ENCODE results near the gene ARAP2.

Gene ARAP2

GRCh38 chr4:36264207-36264826 is 20.0 kb upstream of the ARAP2 start:
- no peak overlapping the region for H3K4me3 ChIP-seq (ENCODE audit: low read depth, low read length)
- no peak for TF ChIP-seq CTCF (IDR thresholded peaks at IDR 0.05; ENCODE audit: borderline replicate concordance, insufficient read depth, low read depth, low read length)

- H3K4me3 ChIP-seq (ENCODE audit: low read depth, low read length), result no peak overlapping the region
- TF ChIP-seq CTCF (IDR thresholded peaks at IDR 0.05; ENCODE audit: borderline replicate concordance, insufficient read depth, low read depth, low read length), result no peak
These were observed 16.4 kb upstream of the ARAP2 start for GRCh38 chr4:36260731-36261130.

- no peak for TF ChIP-seq CTCF (IDR thresholded peaks at IDR 0.05; ENCODE audit: borderline replicate concordance, insufficient read depth, low read depth, low read length)
- peak overlapping the region; percentile 31 for H3K4me3 ChIP-seq (ENCODE audit: low read depth, low read length)
These were observed 12.1 kb upstream of the ARAP2 start for GRCh38 chr4:36256398-36256891.

- no peak for TF ChIP-seq CTCF (IDR thresholded peaks at IDR 0.05; ENCODE audit: borderline replicate concordance, insufficient read depth, low read depth, low read length)
- H3K4me3 ChIP-seq (ENCODE audit: low read depth, low read length), result no peak overlapping the region
These were observed 11.3 kb upstream of the ARAP2 start for GRCh38 chr4:36255577-36255976.

GRCh38 chr4:36254371-36254770 is 10.1 kb upstream of the ARAP2 start:
- H3K4me3 ChIP-seq (ENCODE audit: low read depth, low read length), result no peak overlapping the region
- no peak for TF ChIP-seq CTCF (IDR thresholded peaks at IDR 0.05; ENCODE audit: borderline replicate concordance, insufficient read depth, low read depth, low read length)

GRCh38 chr4:36251983-36252382 is 7.7 kb upstream of the ARAP2 start:
- TF ChIP-seq CTCF (IDR thresholded peaks at IDR 0.05; ENCODE audit: borderline replicate concordance, insufficient read depth, low read depth, low read length), result no peak

GRCh38 chr4:36249610-36250009 is 5.3 kb upstream of the ARAP2 start:
- no peak overlapping the region for H3K4me3 ChIP-seq (ENCODE audit: low read depth, low read length)
- no peak for TF ChIP-seq CTCF (IDR thresholded peaks at IDR 0.05; ENCODE audit: borderline replicate concordance, insufficient read depth, low read depth, low read length)

More at GRCh38 chr4:36251983-36252382, 7.7 kb upstream of the ARAP2 start:
- no peak overlapping the region for H3K4me3 ChIP-seq (ENCODE audit: low read depth, low read length)
